CD4-positive, alpha-beta T cell (primary cell): ENCODE measurements around the gene GCK. TPM values are rescaled to one million over a fixed set of nuclear protein-coding genes. Genes with fewer than 3 reads are reported as not detected.

ENCODE experiments used
- ATAC-seq: fragments of 200-7000 bp; cut with Tn5 transposase; one replicate; pipeline ENCODE4 v1.10.0; 2022; ENCODE audit warnings: mild to moderate bottlenecking; ENCODE audit not compliant: poor library complexity
- CTCF ChIA-PET: fragments of 350-600 bp; sonication (Branson Sonifier 250); formaldehyde crosslinking; loops from one replicate; lab custom pipeline; 2021; ENCODE audit warnings: antibody characterized with exemption, inconsistent platforms; lab: Charles Lee
- POLR2A ChIA-PET: fragments of 350-600 bp; sonication (Branson Sonifier 250); formaldehyde crosslinking; loops from one replicate; lab custom pipeline; 2021; ENCODE audit warnings: antibody characterized with exemption, inconsistent platforms; lab: Charles Lee
- DNase-seq, 14 experiments: peaks; one replicate each; pipeline ENCODE4 v3.0.0-alpha.2; 2013 to 2020; ENCODE audit warnings: mixed read lengths in 2 of 14
- H3K27ac ChIP-seq, 2 donors: one replicate each; pipeline versions ENCODE4 v1.5.1 to v1.7.0; 2013; ENCODE audit warnings: low read length in 2 of 2, low read depth in 1 of 2, mild to moderate bottlenecking in 1 of 2
- H3K27me3 ChIP-seq, 2 experiments: 1 replicate in 1 of 2; 2 replicates in 1 of 2; pipeline versions ENCODE4 v1.6.1 to v1.7.0; 2013; ENCODE audit warnings: low read length in 2 of 2, control low read depth in 1 of 2, mild to moderate bottlenecking in 1 of 2, moderate library complexity in 1 of 2; ENCODE audit not compliant: insufficient read depth in 2 of 2, control insufficient read depth in 1 of 2
- H3K36me3 ChIP-seq: one replicate; pipeline ENCODE4 v1.6.1; 2013; ENCODE audit warnings: low read length, control low read depth; ENCODE audit not compliant: insufficient read depth
- H3K4me1 ChIP-seq: one replicate; pipeline ENCODE4 v1.6.1; 2013; ENCODE audit warnings: low read length, control low read depth; ENCODE audit not compliant: insufficient read depth
- H3K4me3 ChIP-seq: one replicate; pipeline ENCODE4 v1.5.1; 2013; ENCODE audit warnings: mild to moderate bottlenecking, low read length, moderate library complexity
- H3K9me3 ChIP-seq, 2 experiments: 1 replicate in 1 of 2; 2 replicates in 1 of 2; pipeline versions ENCODE4 v1.6.1 to v1.7.0; 2013; ENCODE audit warnings: low read length in 2 of 2, mild to moderate bottlenecking in 2 of 2, control low read depth in 1 of 2, moderate library complexity in 1 of 2; ENCODE audit not compliant: control insufficient read depth in 1 of 2, insufficient read depth in 1 of 2
- H3K27ac Mint-ChIP-seq: one replicate; pipeline ENCODE4 v1.8.0; 2020; ENCODE audit warnings: mixed read lengths
- H3K27me3 Mint-ChIP-seq: one replicate; pipeline ENCODE4 v1.8.0; 2021; ENCODE audit warnings: mixed read lengths
- H3K36me3 Mint-ChIP-seq: one replicate; pipeline ENCODE4 v1.8.0; 2021; ENCODE audit warnings: low read depth, mixed read lengths
- H3K4me1 Mint-ChIP-seq: one replicate; pipeline ENCODE4 v1.8.0; 2021; ENCODE audit warnings: low read depth, mixed read lengths
- H3K4me3 Mint-ChIP-seq: one replicate; pipeline ENCODE4 v1.8.0; 2020; ENCODE audit warnings: mild to moderate bottlenecking, mixed read lengths
- H3K9me3 Mint-ChIP-seq: one replicate; pipeline ENCODE4 v1.8.0; 2020; ENCODE audit warnings: mixed read lengths
- CTCF ChIP-seq: fragments of 200-600 bp; IDR thresholded peaks from one replicate; pipeline ENCODE4 v1.8.0; 2022; ENCODE audit warnings: antibody characterized with exemption, mild to moderate bottlenecking
- intact Hi-C, 2 experiments: fragments of 100-400 bp; cut with DNase I in 1 of 2; cut with micrococcal nuclease in 1 of 2; formaldehyde crosslinking; loops; one replicate each; pipeline versions ENCODE4 v1.15.1 to v1.9.0; 2023 to 2025; cut with DNase I, micrococcal nuclease
- total RNA-seq, 174 experiments: library from RNA in 2 of 174; stranded (reverse) in 2 of 174; gene quantifications; one replicate each; pipeline ENCODE4 v1.2.3 and lab custom pipeline; 2021 to 2026

Gene GCK
- total RNA-seq, 2 experiments from 2014 or later: 0.47 to 0.71 TPM

- ATAC-seq (no peak), DNase-seq (peak in 1 of 14 experiments; percentile 15)
- no peaks in the 10 kb centered on the region for H3K4me1 ChIP-seq
- Mint-ChIP-seq H3K4me3 (no peak overlapping the region), H3K27me3 (no peaks in the 10 kb centered on the region), H3K9me3 (no peaks in the 10 kb centered on the region), H3K36me3 (no peaks in the 10 kb centered on the region), H3K4me1 (no peaks in the 10 kb centered on the region), H3K27ac (no peak overlapping the region)
- TF ChIP-seq CTCF: no peak
- H3K36me3 ChIP-seq: no peaks in the 10 kb centered on the region
- CTCF ChIA-PET: no interaction called here
- H3K27me3 ChIP-seq: no peaks in the 10 kb centered on the region
- no peak overlapping the region for H3K27ac ChIP-seq
- no peak overlapping the region for H3K4me3 ChIP-seq
- POLR2A ChIA-PET: no interaction called here
- H3K9me3 ChIP-seq: no peaks in the 10 kb centered on the region
- intact Hi-C loops: no loop called here
Measured at GRCh38 chr7:44158096-44158872, 31.0 kb downstream of the GCK start.

GRCh38 chr7:44157116-44158080 is 31.8 kb downstream of the GCK start:
- Mint-ChIP-seq H3K27me3 (no peaks in the 10 kb centered on the region), H3K9me3 (no peaks in the 10 kb centered on the region), H3K4me3 (no peak overlapping the region), H3K36me3 (no peaks in the 10 kb centered on the region), H3K4me1 (no peaks in the 10 kb centered on the region), H3K27ac (no peak overlapping the region)
- ChIA-PET CTCF (no interaction called here), POLR2A (no interaction called here)
- Histone ChIP-seq H3K36me3 (no peaks in the 10 kb centered on the region), H3K9me3 (no peaks in the 10 kb centered on the region), H3K27ac (no peak overlapping the region), H3K27me3 (no peaks in the 10 kb centered on the region), H3K4me1 (no peaks in the 10 kb centered on the region), H3K4me3 (no peak overlapping the region)
- no peak for TF ChIP-seq CTCF
- DNase-seq (peak in 1 of 14 experiments; percentile 21), ATAC-seq (no peak)
- intact Hi-C loops: no loop called here

- no peak for TF ChIP-seq CTCF
- ChIA-PET POLR2A (no interaction called here), CTCF (no interaction called here)
- no peaks in the 10 kb centered on the region for H3K4me1 Mint-ChIP-seq
- H3K36me3 Mint-ChIP-seq: no peaks in the 10 kb centered on the region
- no peak overlapping the region for H3K4me3 Mint-ChIP-seq
- H3K36me3 ChIP-seq: no peaks in the 10 kb centered on the region
- ATAC-seq (no peak), DNase-seq (peak in 1 of 14 experiments; percentile 19)
- H3K4me1 ChIP-seq: no peaks in the 10 kb centered on the region
- intact Hi-C loops: no loop called here
- H3K9me3 ChIP-seq: no peaks in the 10 kb centered on the region
- H3K27me3 Mint-ChIP-seq: no peaks in the 10 kb centered on the region
- H3K9me3 Mint-ChIP-seq: no peaks in the 10 kb centered on the region
- H3K27ac Mint-ChIP-seq: no peak overlapping the region
- no peak overlapping the region for H3K4me3 ChIP-seq
- no peaks in the 10 kb centered on the region for H3K27me3 ChIP-seq
- H3K27ac ChIP-seq: no peak overlapping the region
Measured at GRCh38 chr7:44156453-44157010, 32.7 kb downstream of the GCK start.
